ENCODE results near the gene KIAA1328. TPM values are rescaled to one million over a fixed set of nuclear protein-coding genes. Genes with fewer than 3 reads are reported as not detected.

The KIAA1328 gene
- total and polyA plus RNA-seq, 2 donors (not counting 3 experiments of a cell fraction or from before 2014, with no cell fraction given), result 2.7 to 6.5 TPM

- no TSS peak for BruUV-seq (replicated peaks)
- ChIA-PET POLR2A (no interaction called here), CTCF (no interaction called here)
- Histone ChIP-seq H3K9ac (replicated peaks; ENCODE audit: extremely low read depth, insufficient read depth, low read length) (no peak overlapping the region), H3K9me1 (replicated peaks; ENCODE audit: control insufficient read depth, extremely low read depth, insufficient read depth, low read length) (no peaks in the 10 kb centered on the region), H3K4me2 (ENCODE audit: insufficient read depth, low read length) (no peak overlapping the region), H3K4me3 (replicated peaks in 1 of 3; ENCODE audit: insufficient read depth in 1 of 3, low read depth in 1 of 3, low read length in 3 of 3) (no peak overlapping the region), H3K4me1 (ENCODE audit: control insufficient read depth, extremely low read depth, insufficient read depth, low read length) (no peaks in the 10 kb centered on the region), H3K79me2 (ENCODE audit: control insufficient read depth, insufficient read depth, low read length) (no peaks in the 10 kb centered on the region), H4K20me1 (replicated peaks; ENCODE audit: control insufficient read depth, extremely low read depth, insufficient read depth, low read length) (no peaks in the 10 kb centered on the region), H3K9me3 (replicated peaks; ENCODE audit: control insufficient read depth, insufficient read depth, low read length) (no peaks in the 10 kb centered on the region), H2AFZ (ENCODE audit: low read depth, low read length) (no peak overlapping the region), H3K36me3 (ENCODE audit: control insufficient read depth in 2 of 2, extremely low read depth in 1 of 2, insufficient read depth in 2 of 2, low read length in 2 of 2) (no peaks in the 10 kb centered on the region), H3K27ac (ENCODE audit: insufficient read depth, low read depth, low read length) (no peak overlapping the region), H3K27me3 (ENCODE audit: control insufficient read depth in 2 of 2, insufficient read depth in 2 of 2, low read length in 2 of 2) (no peaks in the 10 kb centered on the region)
- DNase-seq (ENCODE audit: low read depth, low spot score) (peak; percentile 69), FAIRE-seq (no peak)
- dilution Hi-C loops (cut with MboI; ENCODE audit: extremely low pct_ligation_motif_present, low sequenced_read_pairs), result no loop called here
- intact Hi-C loops (cut with micrococcal nuclease), result no loop called here
- no peak for TF ChIP-seq MYC (IDR thresholded peaks at IDR 0.05; ENCODE audit: low read depth, low read length)
- TF ChIP-seq FOS (IDR thresholded peaks at IDR 0.05; ENCODE audit: borderline replicate concordance, insufficient read depth, low read length), result no peak
- TF ChIP-seq POLR2AphosphoS5 (IDR thresholded peaks at IDR 0.05; ENCODE audit: insufficient read depth, low read depth, low read length), result no peak
- TF ChIP-seq, protein P1, sequence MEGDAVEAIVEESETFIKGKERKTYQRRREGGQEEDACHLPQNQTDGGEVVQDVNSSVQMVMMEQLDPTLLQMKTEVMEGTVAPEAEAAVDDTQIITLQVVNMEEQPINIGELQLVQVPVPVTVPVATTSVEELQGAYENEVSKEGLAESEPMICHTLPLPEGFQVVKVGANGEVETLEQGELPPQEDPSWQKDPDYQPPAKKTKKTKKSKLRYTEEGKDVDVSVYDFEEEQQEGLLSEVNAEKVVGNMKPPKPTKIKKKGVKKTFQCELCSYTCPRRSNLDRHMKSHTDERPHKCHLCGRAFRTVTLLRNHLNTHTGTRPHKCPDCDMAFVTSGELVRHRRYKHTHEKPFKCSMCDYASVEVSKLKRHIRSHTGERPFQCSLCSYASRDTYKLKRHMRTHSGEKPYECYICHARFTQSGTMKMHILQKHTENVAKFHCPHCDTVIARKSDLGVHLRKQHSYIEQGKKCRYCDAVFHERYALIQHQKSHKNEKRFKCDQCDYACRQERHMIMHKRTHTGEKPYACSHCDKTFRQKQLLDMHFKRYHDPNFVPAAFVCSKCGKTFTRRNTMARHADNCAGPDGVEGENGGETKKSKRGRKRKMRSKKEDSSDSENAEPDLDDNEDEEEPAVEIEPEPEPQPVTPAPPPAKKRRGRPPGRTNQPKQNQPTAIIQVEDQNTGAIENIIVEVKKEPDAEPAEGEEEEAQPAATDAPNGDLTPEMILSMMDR (IDR thresholded peaks at IDR 0.05; ENCODE audit: extremely low read depth in 1 of 2, insufficient read depth in 1 of 2, low read depth in 1 of 2, low read length in 2 of 2), result no peak
- no peak for TF ChIP-seq POLR2A (IDR thresholded peaks at IDR 0.05; ENCODE audit: low read depth, low read length)
- TF ChIP-seq JUN (IDR thresholded peaks at IDR 0.05; ENCODE audit: borderline replicate concordance, insufficient read depth, insufficient read length, low read depth), result no peak
- TF ChIP-seq GATA2 (IDR thresholded peaks at IDR 0.05; ENCODE audit: insufficient read depth, insufficient read length, low read depth, low read length), result no peak
- TF ChIP-seq EZH2 (IDR thresholded peaks at IDR 0.05; ENCODE audit: borderline replicate concordance, low read depth, low read length, severe bottlenecking), result no peak
- no peak for TF ChIP-seq MAX (IDR thresholded peaks at IDR 0.05; ENCODE audit: insufficient read depth, insufficient read length)
Observed at GRCh38 chr18:36856815-36857214, 27.9 kb downstream of the KIAA1328 start.
